GM21786 (cell line): Measurements from ENCODE around the gene RNF144A.

Source experiments
- ATAC-seq: cut with Tn5 transposase; IDR thresholded peaks from one replicate; pipeline ENCODE4 v1.9.1; 2021; ENCODE audit not compliant: unreplicated experiment

RNF144A gene

DNA sequence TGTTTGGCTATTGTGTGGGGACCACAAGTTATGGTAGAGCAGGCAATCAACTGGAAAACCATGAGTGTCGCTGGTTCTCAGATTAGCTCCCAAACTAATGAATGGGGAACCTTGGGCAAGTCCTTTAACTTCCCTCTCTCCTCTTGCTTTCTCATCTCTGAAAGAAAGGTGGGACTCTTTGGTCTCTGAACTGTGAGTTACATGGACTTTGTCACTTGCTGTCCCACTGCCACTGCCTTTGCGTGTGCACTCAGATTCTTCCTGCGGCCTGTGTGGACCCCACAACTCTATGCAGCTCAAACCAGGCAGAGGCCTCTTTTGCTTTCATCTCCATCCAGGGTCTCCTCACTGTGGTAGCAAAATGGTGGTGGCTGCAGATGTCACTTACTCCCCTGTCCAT, 86.7 kb downstream of the RNF144A start:
- ATAC-seq, result no peak

DNA sequence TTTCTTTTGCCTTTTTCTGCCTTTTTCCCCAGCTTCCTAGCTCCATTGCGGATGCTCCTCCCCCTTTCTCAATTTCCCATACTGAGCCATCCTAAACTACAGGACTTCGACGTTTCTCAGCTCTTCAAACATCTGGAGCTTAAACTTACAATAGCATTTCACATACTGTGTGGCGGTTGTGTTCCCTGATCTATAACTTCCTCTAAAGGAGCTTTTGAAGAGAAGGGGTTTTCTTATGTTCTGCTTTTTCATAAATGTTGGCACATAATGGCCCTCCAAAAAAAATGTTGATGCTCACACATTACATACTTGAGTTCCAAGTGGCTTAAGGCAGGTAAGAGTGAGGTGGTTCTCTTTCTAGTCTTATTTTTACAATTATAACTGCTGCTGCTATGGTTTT, 87.4 kb downstream of the RNF144A start:
- no peak for ATAC-seq

DNA sequence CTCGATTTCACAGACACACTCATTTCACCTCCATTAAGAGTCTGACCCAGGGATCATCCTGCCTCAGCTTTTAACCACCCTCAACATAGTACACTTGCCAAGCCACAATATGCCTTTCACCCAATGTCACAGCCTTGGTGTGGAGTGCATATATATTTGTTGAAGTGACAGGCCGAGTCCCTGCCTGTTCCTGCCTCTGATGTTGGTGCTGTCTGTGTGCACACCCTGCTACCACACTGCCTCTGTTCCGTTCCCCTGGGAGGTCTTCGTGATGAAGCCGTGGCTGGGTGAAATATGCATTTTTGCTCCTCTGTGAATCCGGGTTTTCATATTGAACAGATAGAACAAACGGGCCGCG, 90.3 kb downstream of the RNF144A start:
- no peak for ATAC-seq

DNA sequence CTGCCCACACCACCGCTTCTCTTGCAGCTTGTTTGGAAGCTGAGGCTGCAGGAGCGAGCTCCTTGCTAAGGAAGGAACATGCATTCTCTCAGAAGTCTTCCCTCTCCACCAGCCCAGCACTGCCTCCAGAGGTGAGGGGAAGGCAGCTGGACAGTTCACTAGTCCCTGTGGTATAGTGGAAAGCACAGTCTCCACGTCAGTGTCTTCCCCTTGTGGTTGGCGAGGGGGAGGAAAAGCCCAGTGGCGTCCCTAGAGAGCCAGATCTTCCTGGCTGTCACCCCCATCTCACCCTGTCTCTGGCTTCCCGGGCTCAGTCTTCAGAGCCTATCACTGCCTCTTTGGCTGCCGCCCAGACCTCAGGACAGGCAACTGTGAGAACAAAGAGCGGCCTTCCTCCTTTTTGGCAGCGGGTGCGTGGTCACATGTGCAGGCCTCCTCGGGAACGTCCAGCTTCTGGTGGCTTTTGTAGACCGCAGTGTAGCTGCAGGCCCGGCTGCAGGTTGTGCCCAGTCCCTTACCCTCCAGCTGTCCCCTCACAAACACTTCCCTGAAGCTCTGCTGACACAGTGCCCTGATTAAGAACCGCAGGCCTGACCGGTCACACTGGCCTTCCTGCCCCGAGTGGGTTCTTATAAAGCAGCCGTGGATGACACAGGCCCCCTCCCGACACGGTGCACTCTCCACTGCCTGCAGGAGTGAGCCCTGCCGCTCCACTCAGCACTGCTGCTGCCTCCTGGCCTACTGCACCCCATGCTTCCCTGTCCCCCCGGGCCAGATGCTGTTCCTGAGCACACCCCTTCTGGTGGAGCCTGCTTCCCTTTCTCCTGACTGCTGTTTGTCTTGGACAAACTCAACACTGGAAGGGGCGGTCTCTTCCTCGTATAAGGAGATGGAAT, 90.9 kb downstream of the RNF144A start:
- ATAC-seq, result no peak

DNA sequence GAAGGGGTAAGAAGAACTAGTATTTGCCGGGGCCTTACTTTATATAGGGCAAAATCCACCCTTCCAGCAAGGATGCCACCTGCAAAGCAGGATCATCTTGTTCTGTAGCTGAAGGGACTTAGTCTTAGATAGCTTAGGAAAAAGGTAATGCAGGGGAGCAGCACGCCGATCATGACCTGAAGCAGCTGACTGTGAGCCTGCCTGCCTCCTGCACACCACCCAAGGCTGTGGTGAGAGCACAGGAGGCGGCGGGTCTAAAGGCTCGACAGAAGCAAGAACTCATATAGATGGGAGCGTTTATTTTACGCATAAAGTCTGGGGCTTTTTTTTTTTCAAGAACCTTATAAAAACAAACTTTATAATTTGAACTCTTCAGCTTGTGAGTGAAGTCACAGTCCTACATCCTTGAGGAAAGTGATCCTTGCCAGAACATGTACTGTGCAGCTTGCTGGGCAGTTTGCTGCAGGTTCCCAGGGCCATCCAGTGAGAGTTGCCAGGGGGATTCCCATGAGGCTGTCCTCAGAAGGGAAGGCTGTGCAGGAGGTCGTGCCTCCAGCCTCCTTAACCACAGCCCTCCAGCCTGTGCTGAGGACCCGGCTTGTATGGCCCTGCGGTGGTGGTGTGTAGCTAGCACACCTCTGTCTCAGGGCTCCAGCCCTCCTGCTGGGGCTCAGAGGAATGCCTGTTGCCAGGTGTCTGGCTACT, 92.1 kb downstream of the RNF144A start:
- no peak for ATAC-seq

DNA sequence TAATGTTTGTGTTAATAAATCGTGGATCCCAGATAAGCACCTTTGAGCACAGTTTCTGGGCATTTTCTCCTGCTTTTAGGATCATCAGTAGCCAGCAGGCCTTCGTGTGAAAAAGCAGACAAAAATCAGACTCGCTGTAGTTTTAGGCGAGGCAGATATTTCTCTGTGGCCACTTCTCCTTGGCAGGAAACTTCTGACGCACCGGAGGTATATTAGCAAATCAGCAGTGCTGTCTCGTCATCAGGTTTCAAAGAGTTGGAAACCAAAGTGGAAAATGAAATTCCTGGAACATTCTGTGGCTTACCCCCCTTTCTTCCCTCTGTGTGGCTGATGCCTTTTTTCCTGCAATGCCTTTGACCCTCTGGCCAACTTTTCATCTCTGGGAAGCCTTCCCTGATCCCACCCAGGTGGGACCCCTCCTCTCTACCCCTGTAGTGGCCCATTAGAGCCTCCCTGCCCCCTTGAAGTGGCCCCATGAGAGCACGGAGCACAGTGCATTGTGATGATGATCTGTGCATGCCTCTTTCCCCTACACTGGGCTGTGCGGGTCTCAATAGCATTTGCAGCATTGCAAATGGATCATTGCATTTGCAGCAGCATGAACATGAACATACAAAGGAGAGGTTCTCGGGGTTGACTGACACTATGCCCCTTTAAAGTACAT, 93.3 kb downstream of the RNF144A start:
- ATAC-seq, result no peak

DNA sequence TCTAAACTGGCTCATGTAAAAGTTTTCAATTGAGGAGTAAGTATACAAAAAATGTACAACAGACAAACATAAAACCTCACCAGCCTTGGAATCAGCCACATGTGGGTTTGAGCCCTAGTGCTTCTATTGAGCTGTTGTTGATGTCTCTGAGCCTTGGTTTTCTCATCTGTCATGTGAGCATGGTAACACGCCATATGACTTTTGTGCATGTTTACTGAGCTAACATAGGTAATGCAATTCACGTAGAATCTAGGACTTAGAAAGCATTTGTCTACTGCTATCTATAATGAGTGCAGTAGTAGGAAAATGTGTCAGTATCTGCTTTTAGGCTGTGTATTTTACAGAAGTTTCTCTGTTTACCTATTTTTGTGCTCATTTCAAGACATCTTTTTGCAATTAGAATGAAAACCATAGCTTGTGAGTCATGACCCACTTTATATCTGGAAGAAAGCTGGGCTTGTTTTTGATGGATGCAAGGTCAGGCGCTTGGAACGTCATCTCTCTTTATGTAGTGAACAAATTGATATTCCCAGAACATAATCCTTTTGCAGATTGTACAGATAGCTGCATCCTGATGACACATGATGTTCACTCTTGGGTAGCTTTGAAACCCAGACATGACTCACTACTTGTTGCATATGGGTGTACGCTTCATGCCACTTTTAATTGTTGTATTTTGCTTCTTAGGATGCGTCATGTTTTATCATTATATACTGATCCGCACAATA, 94.3 kb downstream of the RNF144A start:
- ATAC-seq, result no peak

DNA sequence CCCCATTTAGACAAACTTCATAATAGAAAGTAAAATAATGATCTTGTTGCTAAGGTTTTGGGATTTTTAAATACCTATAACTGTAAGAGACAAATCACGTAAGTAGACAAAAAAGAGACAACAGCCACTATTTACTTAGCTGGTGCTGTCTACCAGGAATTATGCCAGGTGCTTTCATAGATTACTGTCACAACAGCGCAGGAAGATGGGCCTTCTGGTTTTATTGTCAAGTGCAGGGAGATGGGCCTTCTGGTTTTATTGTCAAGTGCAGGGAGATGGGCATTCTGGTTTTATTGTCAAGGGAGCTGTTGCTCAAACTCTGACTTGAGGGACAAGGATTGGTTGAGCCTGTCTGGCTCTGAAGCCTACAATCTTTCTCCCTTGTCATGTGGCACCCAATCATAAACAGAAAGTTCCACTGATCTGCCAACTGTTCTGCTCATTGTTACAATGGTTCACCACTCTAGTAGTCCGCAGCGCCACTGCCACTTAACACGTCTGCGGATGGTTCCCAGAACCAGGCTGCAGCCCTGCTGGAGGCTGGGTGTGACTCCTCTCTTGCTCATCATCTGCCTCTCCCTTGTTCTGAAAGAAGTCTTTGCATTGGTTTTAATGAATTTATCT, 95.0 kb downstream of the RNF144A start:
- no peak for ATAC-seq

DNA sequence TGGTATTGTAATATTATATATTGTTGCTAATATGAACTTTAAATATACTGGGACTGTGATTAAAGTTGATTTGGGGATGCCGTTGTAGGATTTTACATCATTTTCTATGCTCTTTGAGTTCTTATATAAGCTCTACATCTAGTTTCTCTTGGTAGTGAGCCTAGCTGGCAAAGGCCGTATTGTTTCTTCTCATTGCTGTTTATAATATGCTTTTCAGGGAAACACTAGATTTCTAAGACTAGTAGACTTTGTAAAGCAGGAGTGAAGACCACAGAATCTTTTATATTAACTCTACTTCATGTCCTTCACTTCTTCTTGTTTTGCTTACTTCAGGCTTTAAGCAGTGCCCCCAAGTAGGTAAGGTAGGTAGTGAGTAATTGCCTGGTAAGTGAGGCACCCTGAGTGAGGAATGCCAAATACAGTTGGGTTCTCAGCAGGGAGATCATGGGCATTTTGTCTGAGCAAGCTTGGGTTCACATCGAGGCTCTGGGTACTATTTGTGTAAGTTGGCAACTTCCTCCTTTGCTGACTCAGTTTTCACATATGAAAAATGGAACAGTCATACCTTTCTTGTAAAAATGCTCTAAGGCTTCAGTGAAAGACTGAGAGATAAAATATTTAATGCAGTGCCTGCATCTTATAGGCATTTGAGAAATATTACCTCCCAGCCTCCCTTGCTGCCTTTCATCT, 96.4 kb downstream of the RNF144A start:
- no peak for ATAC-seq

DNA sequence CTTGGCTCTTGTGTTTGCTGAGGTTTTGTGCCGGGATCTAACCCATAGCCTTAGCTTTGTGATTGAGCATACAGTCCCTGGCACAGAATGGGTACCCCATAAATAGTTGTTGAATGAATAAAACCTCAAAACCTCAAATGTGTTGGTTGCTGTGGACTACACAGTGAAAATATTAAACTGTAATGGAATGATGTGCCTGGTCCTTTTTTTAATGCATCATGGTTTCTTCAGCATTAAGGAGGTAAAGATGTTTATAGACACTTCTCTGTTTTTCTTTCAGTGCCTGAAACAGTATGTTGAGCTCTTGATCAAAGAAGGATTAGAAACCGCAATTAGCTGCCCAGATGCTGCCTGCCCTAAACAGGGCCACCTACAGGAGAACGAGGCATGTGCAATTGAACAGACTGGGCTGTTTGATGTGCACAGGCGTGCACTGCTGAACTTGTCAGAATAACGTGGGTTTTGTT, 97.0 kb downstream of the RNF144A start:
- peak; percentile 72 for ATAC-seq

DNA sequence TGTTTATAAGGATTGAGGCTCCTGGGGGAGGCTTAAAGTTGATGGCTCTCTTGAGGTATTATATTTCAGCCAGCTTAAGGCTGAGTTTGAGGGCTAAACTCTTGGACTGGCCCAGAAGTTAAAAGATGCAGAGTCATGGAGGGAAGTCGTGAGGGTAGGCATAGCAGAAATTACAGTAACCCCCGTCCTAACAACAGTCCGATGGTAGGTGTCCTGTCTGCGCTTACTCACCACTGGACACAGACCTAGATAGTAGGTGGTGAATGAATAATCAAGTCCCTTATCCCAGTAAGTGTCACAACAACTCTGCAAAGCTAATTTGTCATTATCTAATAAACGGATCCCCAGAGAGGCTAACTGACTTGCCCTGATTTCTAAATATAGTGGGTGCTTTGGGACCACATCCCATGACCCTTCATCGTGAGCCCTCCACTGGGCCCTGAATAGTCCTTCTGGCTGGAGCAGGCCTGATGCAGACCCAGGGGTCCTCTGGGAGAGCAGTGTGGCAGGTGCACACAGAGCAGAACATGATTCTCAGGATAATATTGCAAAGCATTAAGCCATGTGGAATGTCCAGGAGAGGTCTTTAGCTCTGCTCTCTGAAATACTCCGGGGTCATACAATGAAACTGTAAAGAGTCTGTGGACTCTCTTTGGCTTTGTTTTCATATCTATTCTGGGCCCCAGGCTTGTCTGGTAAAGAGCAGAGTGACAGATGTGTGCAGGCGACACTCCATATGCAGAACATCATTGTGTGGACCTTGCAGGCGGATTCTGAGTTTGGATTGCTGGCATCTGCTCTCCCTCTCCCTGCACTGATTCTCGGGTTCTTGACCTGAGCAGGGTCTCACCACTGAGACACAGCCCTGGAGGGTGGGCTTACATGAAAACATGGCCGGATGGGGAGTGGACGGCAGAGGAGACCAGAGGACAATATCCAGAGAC, 98.1 kb downstream of the RNF144A start:
- no peak for ATAC-seq

DNA sequence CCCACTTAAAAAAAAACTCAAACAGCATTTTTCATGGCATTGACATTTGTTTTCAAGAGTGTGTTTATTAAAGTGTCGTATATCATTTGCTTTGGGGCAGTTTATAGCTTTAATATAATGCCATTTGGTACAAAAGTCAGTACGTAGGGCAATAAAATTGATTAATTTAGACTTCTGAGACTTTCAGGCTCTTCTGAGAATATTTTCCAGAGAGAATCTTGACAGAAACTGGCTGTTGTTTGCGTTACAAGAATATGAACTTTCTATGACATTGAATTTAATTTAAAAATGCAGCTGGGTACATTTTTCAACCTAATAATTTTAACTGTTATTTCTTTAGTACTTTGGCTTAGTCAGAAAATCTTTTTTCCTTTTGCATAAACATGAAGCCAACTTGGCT, 98.9 kb downstream of the RNF144A start:
- no peak for ATAC-seq

DNA sequence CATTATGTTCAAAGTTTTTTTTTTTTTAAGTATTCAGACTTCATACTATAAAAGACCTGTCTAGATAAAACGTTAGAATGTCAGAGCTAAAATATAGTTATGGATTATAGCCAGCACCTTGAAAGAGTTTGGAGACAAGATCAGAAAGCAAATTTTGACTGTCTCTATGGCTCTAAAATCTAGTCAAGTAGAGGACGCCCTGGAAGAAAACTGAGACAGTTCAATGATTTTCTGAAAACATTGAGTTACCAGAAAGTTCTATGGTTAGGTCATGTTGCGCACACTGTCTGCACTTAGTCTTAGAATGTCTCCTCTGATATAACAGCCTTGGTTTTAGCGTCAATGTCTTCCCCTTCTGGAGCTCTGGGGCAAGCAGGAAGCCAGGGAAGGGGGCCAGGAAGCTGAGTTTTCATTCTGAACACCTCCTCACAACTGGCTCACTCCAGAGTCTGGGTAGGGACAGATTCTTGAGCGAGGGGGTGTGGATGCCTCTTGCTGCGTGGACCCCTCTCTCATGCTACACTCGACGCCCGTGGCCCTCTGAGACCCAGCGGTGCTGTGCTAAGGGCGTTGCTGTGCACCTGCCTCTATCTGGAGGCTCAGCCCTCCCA, 99.5 kb downstream of the RNF144A start:
- ATAC-seq, result no peak

DNA sequence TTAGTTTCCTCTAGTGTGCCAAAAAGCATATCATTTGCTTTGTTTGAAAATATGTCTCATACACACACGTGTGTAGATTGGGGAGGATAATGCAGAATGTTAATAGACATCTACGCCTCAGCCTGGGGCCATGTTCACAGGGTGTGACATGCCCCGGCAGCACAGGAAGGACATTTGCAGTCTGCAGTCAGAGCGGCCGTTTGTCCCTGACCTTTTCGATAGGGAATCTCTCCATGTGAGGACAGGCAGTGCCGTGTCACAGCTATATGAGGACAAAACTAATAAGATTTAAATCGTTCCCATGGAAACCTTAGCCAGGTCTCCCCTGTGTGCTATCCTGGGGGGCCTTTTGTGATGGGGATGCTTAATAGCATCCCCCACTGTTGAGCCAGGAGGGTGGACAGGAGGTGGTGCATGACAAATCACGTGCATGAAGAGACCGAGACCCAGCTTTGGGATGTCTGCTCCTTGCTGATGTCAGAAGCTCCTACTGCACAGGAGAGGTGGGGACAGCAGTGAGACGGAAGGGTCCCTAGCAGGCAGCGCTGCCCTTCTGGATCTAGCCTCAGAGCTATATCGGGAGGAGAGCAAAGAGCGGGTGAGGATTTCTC, 100.6 kb downstream of the RNF144A start:
- ATAC-seq, result no peak

DNA sequence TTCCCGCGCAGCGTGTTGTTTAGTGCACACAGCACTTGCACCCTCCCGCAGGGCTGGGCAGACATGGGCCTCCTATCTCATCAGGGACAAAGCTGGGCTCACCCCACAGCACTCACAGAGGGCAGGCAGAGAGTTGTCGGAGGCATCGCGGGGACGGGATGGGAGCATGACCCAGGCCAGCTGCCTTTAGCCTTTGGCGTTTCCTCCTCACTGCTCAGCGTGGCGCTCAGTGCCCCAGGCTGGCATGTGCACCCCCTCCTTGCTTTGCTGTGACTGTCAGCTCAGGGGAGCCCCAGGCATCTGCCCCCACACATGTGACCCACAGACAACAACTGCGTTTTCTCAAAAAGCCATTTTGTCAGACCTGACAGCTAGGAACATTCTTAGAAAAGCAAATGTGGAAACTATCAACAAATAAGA, 101.1 kb downstream of the RNF144A start:
- ATAC-seq, result no peak

DNA sequence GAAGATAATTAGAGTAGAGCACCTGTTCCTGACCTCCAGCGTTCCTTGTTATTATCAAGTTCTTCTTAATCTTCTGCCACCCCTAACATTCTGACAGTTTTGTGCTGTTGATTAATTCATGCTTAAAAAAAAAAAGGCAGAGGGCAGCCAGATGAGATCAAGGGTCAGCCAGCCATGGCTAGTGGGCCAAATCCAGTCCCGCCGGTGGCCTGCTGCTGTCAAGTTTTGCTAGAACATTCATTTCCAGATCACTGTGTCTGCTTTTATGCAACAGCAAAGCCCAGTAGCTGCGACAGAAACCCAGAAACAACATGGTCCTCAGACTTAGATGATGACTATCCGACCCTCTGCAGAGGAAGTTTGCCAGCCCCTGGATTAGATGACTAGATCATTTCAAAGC, 101.6 kb downstream of the RNF144A start:
- ATAC-seq, result no peak

DNA sequence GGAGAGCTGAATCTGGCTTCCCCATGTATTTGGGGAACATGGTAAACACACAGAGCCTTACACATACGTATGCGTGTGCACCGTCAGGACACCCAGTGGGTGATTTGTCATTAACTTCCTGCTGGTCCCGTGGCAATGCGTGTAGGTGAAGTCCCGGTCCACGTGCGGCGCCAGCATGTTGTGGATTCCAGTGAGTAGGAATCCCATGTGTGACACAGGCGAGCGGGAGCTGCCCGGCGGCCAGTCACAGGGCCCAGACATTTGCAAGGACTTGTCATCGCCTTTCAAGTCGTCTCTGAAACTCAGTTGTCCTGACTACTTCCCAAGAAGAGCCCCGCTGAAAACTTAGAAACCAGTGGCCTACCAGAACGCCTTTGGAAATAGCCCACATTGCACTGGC, 102.0 kb downstream of the RNF144A start:
- ATAC-seq, result no peak

DNA sequence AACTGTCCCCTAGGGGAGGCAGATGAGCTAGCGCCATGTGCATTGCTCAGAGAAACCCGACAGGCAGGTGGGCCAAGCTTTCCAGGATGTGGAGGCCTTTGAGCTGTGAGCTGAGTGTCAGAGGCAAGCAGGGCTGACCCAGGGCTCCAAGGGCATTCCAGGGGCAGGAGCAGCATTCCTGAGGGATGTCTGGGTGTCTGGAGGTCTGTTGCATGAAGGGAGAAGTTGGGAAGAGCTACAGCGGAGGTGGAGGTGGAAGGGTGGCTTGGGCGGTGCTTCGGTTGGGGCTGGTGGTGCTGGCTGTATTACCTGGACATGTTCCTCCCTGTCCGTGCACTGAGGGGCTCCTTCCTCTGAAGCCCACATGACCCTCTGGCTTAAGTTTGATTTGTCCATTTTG, 102.8 kb downstream of the RNF144A start:
- no peak for ATAC-seq
